HL-60 (cell line): ENCODE data around the gene ERBB4.

Experiments used
- DNase-seq, 2 experiments: peaks; one replicate each; pipeline ENCODE4 v3.0.0-alpha.2; 2010 to 2020; ENCODE audit warnings: low read depth in 1 of 2, low spot score in 1 of 2
- H3K27ac ChIP-seq: fragments of 250-450 bp; sonication (Bioruptor Pico); replicated peaks from 2 replicates; pipeline ENCODE4 v1.5.1; 2020; ENCODE audit warnings: mild to moderate bottlenecking, moderate library complexity
- H3K27me3 ChIP-seq: fragments of 250-450 bp; sonication (Bioruptor Pico); 2 replicates; pipeline ENCODE4 v1.5.1; 2021; ENCODE audit warnings: mild to moderate bottlenecking, moderate library complexity; ENCODE audit not compliant: insufficient read depth, poor library complexity, severe bottlenecking
- H3K4me3 ChIP-seq: replicated peaks from 2 replicates; pipeline ENCODE4 v1.5.1; 2011; ENCODE audit warnings: mild to moderate bottlenecking, control low read depth, low read length; ENCODE audit not compliant: insufficient read depth
- GABPA ChIP-seq: IDR thresholded peaks from 2 replicates; pipeline ENCODE4 v1.6.1; 2012; ENCODE audit warnings: low read depth
- POLR2AphosphoS5 ChIP-seq: IDR thresholded peaks from 2 replicates; pipeline ENCODE4 v1.6.1; 2012; ENCODE audit warnings: low read depth
- REST ChIP-seq: IDR thresholded peaks from 2 replicates; pipeline ENCODE4 v1.6.1; 2012; ENCODE audit warnings: low read depth; ENCODE audit not compliant: insufficient replicate concordance
- SPI1 ChIP-seq: IDR thresholded peaks from 2 replicates; pipeline ENCODE4 v1.6.1; 2012; ENCODE audit warnings: low read depth, mild to moderate bottlenecking, borderline replicate concordance
- TF ChIP-seq, protein P1 (sequence below): IDR thresholded peaks from one replicate; pipeline ENCODE4 v1.5.1; 2011; ENCODE audit warnings: low read length, control low read depth, inconsistent platforms; ENCODE audit not compliant: insufficient read depth

ERBB4 gene

GRCh38 chr2:211436182-211436581, 1102.4 kb downstream of the ERBB4 start:
- Histone ChIP-seq H3K27me3 (no peaks in the 10 kb centered on the region), H3K4me3 (no peak overlapping the region), H3K27ac (no peak overlapping the region)
- TF ChIP-seq POLR2AphosphoS5 (no peak), REST (no peak), SPI1 (no peak), GABPA (no peak)
- TF ChIP-seq, protein P1, sequence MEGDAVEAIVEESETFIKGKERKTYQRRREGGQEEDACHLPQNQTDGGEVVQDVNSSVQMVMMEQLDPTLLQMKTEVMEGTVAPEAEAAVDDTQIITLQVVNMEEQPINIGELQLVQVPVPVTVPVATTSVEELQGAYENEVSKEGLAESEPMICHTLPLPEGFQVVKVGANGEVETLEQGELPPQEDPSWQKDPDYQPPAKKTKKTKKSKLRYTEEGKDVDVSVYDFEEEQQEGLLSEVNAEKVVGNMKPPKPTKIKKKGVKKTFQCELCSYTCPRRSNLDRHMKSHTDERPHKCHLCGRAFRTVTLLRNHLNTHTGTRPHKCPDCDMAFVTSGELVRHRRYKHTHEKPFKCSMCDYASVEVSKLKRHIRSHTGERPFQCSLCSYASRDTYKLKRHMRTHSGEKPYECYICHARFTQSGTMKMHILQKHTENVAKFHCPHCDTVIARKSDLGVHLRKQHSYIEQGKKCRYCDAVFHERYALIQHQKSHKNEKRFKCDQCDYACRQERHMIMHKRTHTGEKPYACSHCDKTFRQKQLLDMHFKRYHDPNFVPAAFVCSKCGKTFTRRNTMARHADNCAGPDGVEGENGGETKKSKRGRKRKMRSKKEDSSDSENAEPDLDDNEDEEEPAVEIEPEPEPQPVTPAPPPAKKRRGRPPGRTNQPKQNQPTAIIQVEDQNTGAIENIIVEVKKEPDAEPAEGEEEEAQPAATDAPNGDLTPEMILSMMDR = no peak
- no peak for DNase-seq

GRCh38 chr2:211435331-211435730, 1103.3 kb downstream of the ERBB4 start:
- H3K4me3 ChIP-seq = no peak overlapping the region
- TF ChIP-seq, protein P1 = no peak
- TF ChIP-seq POLR2AphosphoS5 (no peak), REST (no peak), GABPA (no peak), SPI1 (no peak)
- no peak overlapping the region for H3K27ac ChIP-seq
- H3K27me3 ChIP-seq = no peaks in the 10 kb centered on the region
- no peak for DNase-seq

GRCh38 chr2:211434773-211435172, 1103.8 kb downstream of the ERBB4 start:
- DNase-seq = no peak
- TF ChIP-seq GABPA (no peak), REST (no peak), SPI1 (no peak), POLR2AphosphoS5 (no peak)
- TF ChIP-seq, protein P1 = no peak
- Histone ChIP-seq H3K27me3 (no peaks in the 10 kb centered on the region), H3K27ac (no peak overlapping the region), H3K4me3 (no peak overlapping the region)
